GM21423 (cell line): ENCODE data around the gene IRF2BPL.
"Not testable (repeated sequence)": the region's sequence is repeated elsewhere in the genome, so short reads cannot be mapped to it uniquely, and the experiment has no call there.

Experiments used
- ATAC-seq: cut with Tn5 transposase; IDR thresholded peaks from one replicate; pipeline ENCODE4 v1.9.1; 2021; ENCODE audit warnings: mild to moderate bottlenecking, moderate library complexity; ENCODE audit not compliant: unreplicated experiment

The IRF2BPL gene

GRCh38 chr14:77036484-77037214, 8.1 kb upstream of the IRF2BPL start:
- no peak for ATAC-seq

- no peak for ATAC-seq
Measured at GRCh38 chr14:77035267-77035666, 6.8 kb upstream of the IRF2BPL start.

- peak; percentile 76 for ATAC-seq
Measured at GRCh38 chr14:77033622-77034589, 5.4 kb upstream of the IRF2BPL start.

GRCh38 chr14:77032844-77033621, 4.5 kb upstream of the IRF2BPL start:
- ATAC-seq, result no peak

- ATAC-seq, result no peak
Measured at GRCh38 chr14:77032491-77032843, 4.0 kb upstream of the IRF2BPL start.

- no peak for ATAC-seq
Measured at GRCh38 chr14:77031759-77032490, 3.4 kb upstream of the IRF2BPL start.

GRCh38 chr14:77027538-77028383, 747 bp downstream of the IRF2BPL start:
- ATAC-seq, result peak; percentile 27

- no peak for ATAC-seq
Measured at GRCh38 chr14:77026930-77027537, 1.5 kb downstream of the IRF2BPL start.

- ATAC-seq, result no peak
Measured at GRCh38 chr14:77026166-77026929, 2.2 kb downstream of the IRF2BPL start.

GRCh38 chr14:77025744-77026165, 2.8 kb downstream of the IRF2BPL start:
- no peak for ATAC-seq

GRCh38 chr14:77024171-77024691, 4.3 kb downstream of the IRF2BPL start:
- no peak for ATAC-seq

- ATAC-seq, result no peak
Measured at GRCh38 chr14:77023001-77023996, 5.2 kb downstream of the IRF2BPL start.

- no peak for ATAC-seq
Measured at GRCh38 chr14:77022236-77022852, 6.2 kb downstream of the IRF2BPL start.

- not testable (repeated sequence) for ATAC-seq
Measured at GRCh38 chr14:77021424-77021823, 7.1 kb downstream of the IRF2BPL start.

GRCh38 chr14:77018785-77019184, 9.7 kb downstream of the IRF2BPL start:
- no peak for ATAC-seq

- no peak for ATAC-seq
Measured at GRCh38 chr14:77017666-77018065, 10.8 kb downstream of the IRF2BPL start.

GRCh38 chr14:77014734-77015133, 13.8 kb downstream of the IRF2BPL start:
- no peak for ATAC-seq
